OCI-LY3 (cell line): ENCODE results near the gene MTHFSD.

Source experiments
- CTCF ChIP-seq: fragments of 200-600, 300-600 bp; sonication (generic); IDR thresholded peaks from 2 replicates; pipeline ENCODE4 v1.5.1; 2014; ENCODE audit warnings: antibody characterized with exemption, low read length, low read depth
- EZH2phosphoT487 ChIP-seq: fragments of 200-600 bp; shearing (Covaris generic); IDR thresholded peaks from 2 replicates; pipeline ENCODE4 v1.6.1; 2018; ENCODE audit warnings: antibody characterized with exemption, mixed run types, low read depth

GRCh38 chr16:86513471-86514277 lies 41.4 kb downstream of the MTHFSD start:
- no peak for TF ChIP-seq CTCF
- TF ChIP-seq EZH2phosphoT487: no peak
